HCT116 (cell line): Measurements from ENCODE around the gene GUCY2C.

ENCODE experiments used
- CBX3 ChIP-seq: IDR thresholded peaks from 2 replicates; pipeline ENCODE4 v1.6.1; 2012; ENCODE audit warnings: low read depth
- CEBPB ChIP-seq: IDR thresholded peaks from 2 replicates; pipeline ENCODE4 v1.6.1; 2012; ENCODE audit warnings: low read depth
- EZH2 ChIP-seq: fragments of 200-600 bp; sonication (generic); IDR thresholded peaks from 2 replicates; pipeline ENCODE4 v1.6.1; 2017; ENCODE audit warnings: antibody characterized with exemption, mixed run types
- EZH2phosphoT487 ChIP-seq: fragments of 200-600 bp; IDR thresholded peaks from 2 replicates; pipeline ENCODE4 v1.6.1; 2018; ENCODE audit warnings: antibody characterized with exemption, borderline replicate concordance
- JUND ChIP-seq: IDR thresholded peaks from 2 replicates; pipeline ENCODE4 v1.6.1; 2012
- POLR2A ChIP-seq: IDR thresholded peaks from 2 replicates; pipeline ENCODE4 v1.7.0; 2011; ENCODE audit warnings: borderline replicate concordance; ENCODE audit not compliant: insufficient read depth, insufficient read length; ENCODE audit errors: extremely low read depth
- POLR2AphosphoS5 ChIP-seq: IDR thresholded peaks from 2 replicates; pipeline ENCODE4 v1.6.1; 2011; ENCODE audit warnings: mild to moderate bottlenecking, low read depth, low read length, moderate library complexity
- RAD21 ChIP-seq: IDR thresholded peaks from 2 replicates; pipeline ENCODE4 v1.6.1; 2012; ENCODE audit warnings: low read depth, mild to moderate bottlenecking
- SP1 ChIP-seq: IDR thresholded peaks from 2 replicates; pipeline ENCODE4 v1.6.1; 2012; ENCODE audit warnings: low read depth
- SRF ChIP-seq: IDR thresholded peaks from 2 replicates; pipeline ENCODE4 v1.6.1; 2012; ENCODE audit warnings: low read depth
- YY1 ChIP-seq: IDR thresholded peaks from 2 replicates; pipeline ENCODE4 v1.6.1; 2011; ENCODE audit warnings: low read length, low read depth, moderate library complexity, mild to moderate bottlenecking; ENCODE audit not compliant: insufficient replicate concordance; ENCODE audit errors: extremely low read depth
- TF ChIP-seq, protein P1 (sequence below), 3 experiments: fragments of 200-600 bp in 1 of 3; sonication (generic) in 1 of 3; IDR thresholded peaks in 2 of 3; conservative IDR thresholded peaks in 1 of 3; 2 replicates each; pipeline ENCODE4 v1.5.1; 2012 to 2017; ENCODE audit warnings: low read depth in 2 of 3, low read length in 2 of 3, antibody characterized with exemption in 1 of 3, borderline replicate concordance in 1 of 3, control low read depth in 1 of 3, mild to moderate bottlenecking in 1 of 3, mixed read lengths in 1 of 3, mixed run types in 1 of 3, moderate library complexity in 1 of 3; ENCODE audit not compliant: insufficient read depth in 1 of 3
- TF ChIP-seq, protein P2 (sequence below): IDR thresholded peaks from 2 replicates; pipeline ENCODE4 v1.6.1; 2012; ENCODE audit warnings: low read depth
- TF ChIP-seq, protein P3 (sequence below): IDR thresholded peaks from 2 replicates; pipeline ENCODE4 v1.6.1; 2011; ENCODE audit warnings: mild to moderate bottlenecking, low read length, moderate library complexity; ENCODE audit not compliant: insufficient replicate concordance; ENCODE audit errors: extremely low read depth

DNA sequence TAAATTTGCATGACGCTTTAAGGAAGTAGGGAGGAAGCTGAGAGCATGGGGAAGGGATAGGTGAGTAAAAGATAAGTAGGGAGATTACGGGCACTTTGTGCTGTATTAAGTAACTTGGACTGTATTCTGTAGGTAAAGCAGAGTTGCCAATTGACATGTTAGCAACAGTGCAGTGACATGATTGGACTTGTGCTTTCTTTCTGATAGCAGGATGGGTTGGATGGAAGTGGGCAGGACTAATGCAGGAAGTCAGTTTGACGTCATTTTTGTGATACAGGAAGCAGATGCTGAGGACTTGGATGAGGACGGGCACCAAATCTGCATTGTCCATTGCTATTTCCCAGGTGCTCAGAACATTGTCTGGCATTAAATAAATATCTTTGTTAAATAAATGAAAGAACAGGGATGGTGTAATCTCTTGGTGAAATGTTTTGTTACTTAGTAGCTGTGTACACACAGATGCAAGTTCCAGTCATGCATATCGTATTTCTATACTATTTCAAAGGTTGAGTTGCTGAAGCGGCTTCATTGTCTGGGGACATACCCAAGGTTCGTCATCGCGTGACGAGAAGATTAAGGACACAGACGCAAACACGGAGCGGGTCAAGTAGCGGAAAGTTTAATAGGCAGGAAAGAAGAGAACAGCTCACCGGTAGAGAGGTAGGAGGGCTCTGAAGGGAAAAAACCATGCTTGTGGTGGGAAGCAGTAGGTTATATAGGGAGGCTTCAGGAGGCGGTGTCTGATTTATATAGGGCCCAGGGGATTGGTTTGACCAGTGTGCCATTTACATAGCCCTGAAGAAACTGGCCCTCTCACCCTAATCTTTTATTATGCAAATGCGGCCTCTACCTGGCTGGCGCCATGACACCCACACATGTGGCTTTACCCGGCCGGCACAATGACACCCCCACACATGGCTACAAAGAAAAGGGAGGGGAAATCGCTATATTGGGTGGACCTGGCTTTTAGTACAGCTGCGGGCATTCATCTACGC lies 30.7 kb downstream of the GUCY2C start:
- TF ChIP-seq CEBPB = no peak
- TF ChIP-seq SP1 = no peak
- TF ChIP-seq JUND = no peak
- TF ChIP-seq SRF = no peak
- no peak for TF ChIP-seq CBX3
- TF ChIP-seq, protein P1, sequence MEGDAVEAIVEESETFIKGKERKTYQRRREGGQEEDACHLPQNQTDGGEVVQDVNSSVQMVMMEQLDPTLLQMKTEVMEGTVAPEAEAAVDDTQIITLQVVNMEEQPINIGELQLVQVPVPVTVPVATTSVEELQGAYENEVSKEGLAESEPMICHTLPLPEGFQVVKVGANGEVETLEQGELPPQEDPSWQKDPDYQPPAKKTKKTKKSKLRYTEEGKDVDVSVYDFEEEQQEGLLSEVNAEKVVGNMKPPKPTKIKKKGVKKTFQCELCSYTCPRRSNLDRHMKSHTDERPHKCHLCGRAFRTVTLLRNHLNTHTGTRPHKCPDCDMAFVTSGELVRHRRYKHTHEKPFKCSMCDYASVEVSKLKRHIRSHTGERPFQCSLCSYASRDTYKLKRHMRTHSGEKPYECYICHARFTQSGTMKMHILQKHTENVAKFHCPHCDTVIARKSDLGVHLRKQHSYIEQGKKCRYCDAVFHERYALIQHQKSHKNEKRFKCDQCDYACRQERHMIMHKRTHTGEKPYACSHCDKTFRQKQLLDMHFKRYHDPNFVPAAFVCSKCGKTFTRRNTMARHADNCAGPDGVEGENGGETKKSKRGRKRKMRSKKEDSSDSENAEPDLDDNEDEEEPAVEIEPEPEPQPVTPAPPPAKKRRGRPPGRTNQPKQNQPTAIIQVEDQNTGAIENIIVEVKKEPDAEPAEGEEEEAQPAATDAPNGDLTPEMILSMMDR (IDR thresholded peaks at IDR 0.05 in 2 of 3, conservative IDR thresholded peaks at IDR 0.05 in 1 of 3; ENCODE audit: borderline replicate concordance in 1 of 3, insufficient read depth in 1 of 3, low read depth in 2 of 3, low read length in 2 of 3) = no peak
- no peak for TF ChIP-seq POLR2AphosphoS5
- TF ChIP-seq, protein P2, sequence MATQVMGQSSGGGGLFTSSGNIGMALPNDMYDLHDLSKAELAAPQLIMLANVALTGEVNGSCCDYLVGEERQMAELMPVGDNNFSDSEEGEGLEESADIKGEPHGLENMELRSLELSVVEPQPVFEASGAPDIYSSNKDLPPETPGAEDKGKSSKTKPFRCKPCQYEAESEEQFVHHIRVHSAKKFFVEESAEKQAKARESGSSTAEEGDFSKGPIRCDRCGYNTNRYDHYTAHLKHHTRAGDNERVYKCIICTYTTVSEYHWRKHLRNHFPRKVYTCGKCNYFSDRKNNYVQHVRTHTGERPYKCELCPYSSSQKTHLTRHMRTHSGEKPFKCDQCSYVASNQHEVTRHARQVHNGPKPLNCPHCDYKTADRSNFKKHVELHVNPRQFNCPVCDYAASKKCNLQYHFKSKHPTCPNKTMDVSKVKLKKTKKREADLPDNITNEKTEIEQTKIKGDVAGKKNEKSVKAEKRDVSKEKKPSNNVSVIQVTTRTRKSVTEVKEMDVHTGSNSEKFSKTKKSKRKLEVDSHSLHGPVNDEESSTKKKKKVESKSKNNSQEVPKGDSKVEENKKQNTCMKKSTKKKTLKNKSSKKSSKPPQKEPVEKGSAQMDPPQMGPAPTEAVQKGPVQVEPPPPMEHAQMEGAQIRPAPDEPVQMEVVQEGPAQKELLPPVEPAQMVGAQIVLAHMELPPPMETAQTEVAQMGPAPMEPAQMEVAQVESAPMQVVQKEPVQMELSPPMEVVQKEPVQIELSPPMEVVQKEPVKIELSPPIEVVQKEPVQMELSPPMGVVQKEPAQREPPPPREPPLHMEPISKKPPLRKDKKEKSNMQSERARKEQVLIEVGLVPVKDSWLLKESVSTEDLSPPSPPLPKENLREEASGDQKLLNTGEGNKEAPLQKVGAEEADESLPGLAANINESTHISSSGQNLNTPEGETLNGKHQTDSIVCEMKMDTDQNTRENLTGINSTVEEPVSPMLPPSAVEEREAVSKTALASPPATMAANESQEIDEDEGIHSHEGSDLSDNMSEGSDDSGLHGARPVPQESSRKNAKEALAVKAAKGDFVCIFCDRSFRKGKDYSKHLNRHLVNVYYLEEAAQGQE = no peak
- no peak for TF ChIP-seq POLR2A
- TF ChIP-seq EZH2 = no peak
- TF ChIP-seq RAD21 = no peak
- TF ChIP-seq YY1 = no peak
- TF ChIP-seq, protein P3, sequence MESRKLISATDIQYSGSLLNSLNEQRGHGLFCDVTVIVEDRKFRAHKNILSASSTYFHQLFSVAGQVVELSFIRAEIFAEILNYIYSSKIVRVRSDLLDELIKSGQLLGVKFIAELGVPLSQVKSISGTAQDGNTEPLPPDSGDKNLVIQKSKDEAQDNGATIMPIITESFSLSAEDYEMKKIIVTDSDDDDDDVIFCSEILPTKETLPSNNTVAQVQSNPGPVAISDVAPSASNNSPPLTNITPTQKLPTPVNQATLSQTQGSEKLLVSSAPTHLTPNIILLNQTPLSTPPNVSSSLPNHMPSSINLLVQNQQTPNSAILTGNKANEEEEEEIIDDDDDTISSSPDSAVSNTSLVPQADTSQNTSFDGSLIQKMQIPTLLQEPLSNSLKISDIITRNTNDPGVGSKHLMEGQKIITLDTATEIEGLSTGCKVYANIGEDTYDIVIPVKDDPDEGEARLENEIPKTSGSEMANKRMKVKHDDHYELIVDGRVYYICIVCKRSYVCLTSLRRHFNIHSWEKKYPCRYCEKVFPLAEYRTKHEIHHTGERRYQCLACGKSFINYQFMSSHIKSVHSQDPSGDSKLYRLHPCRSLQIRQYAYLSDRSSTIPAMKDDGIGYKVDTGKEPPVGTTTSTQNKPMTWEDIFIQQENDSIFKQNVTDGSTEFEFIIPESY = no peak
- TF ChIP-seq EZH2phosphoT487 = no peak
